BJ (cell line): Measurements from ENCODE around the gene ZHX3. TPM values are rescaled to one million over a fixed set of nuclear protein-coding genes. Genes with fewer than 3 reads are reported as not detected.

Experiments used
- CTCF ChIA-PET: fragments of 350-600 bp; formaldehyde crosslinking; extraction: SDS; loops from one replicate; lab custom pipeline; 2021; ENCODE audit warnings: antibody characterized with exemption, inconsistent platforms; lab: Yijun Ruan, JAX
- POLR2A ChIA-PET: fragments of 300-600 bp; sonication (Branson Sonifier 250); formaldehyde crosslinking; extraction: SDS; loops from one replicate; lab custom pipeline; 2021; ENCODE audit warnings: antibody characterized with exemption; lab: Charles Lee
- DNase-seq: peaks from one replicate; pipeline ENCODE4 v3.0.0-alpha.2; 2011; ENCODE audit warnings: low read depth
- H3K27me3 ChIP-seq: 2 replicates; pipeline ENCODE4 v1.6.0; 2011; ENCODE audit warnings: low read length; ENCODE audit not compliant: control insufficient read depth, insufficient read depth
- H3K36me3 ChIP-seq: 2 replicates; pipeline ENCODE4 v1.5.1; 2011; ENCODE audit warnings: low read length; ENCODE audit not compliant: control insufficient read depth, insufficient read depth
- H3K4me3 ChIP-seq: 2 replicates; pipeline ENCODE4 v1.5.1; 2011; ENCODE audit warnings: low read depth, mild to moderate bottlenecking, control low read depth, low read length
- polyA minus RNA-seq: library from RNA; depleted of rRNA, polyadenylated mRNA; stranded (reverse); fragments of >200 nt; gene quantifications from 2 replicates; pipeline ENCODE4 v1.2.3, GENCODE V29; 2011; rRNA and poly(A)+ RNA removed
- polyA plus RNA-seq: library from polyadenylated mRNA; depleted of rRNA; stranded (reverse); fragments of >200 nt; gene quantifications from 2 replicates; pipeline ENCODE4 v1.2.3, GENCODE V29; 2011; rRNA removed
- TF ChIP-seq, protein P1 (sequence below): IDR thresholded peaks from 2 replicates; pipeline ENCODE4 v1.5.1; 2011; ENCODE audit warnings: low read depth, mild to moderate bottlenecking, control low read depth, inconsistent platforms, low read length, moderate library complexity; ENCODE audit not compliant: insufficient read depth

The ZHX3 gene, protein sequence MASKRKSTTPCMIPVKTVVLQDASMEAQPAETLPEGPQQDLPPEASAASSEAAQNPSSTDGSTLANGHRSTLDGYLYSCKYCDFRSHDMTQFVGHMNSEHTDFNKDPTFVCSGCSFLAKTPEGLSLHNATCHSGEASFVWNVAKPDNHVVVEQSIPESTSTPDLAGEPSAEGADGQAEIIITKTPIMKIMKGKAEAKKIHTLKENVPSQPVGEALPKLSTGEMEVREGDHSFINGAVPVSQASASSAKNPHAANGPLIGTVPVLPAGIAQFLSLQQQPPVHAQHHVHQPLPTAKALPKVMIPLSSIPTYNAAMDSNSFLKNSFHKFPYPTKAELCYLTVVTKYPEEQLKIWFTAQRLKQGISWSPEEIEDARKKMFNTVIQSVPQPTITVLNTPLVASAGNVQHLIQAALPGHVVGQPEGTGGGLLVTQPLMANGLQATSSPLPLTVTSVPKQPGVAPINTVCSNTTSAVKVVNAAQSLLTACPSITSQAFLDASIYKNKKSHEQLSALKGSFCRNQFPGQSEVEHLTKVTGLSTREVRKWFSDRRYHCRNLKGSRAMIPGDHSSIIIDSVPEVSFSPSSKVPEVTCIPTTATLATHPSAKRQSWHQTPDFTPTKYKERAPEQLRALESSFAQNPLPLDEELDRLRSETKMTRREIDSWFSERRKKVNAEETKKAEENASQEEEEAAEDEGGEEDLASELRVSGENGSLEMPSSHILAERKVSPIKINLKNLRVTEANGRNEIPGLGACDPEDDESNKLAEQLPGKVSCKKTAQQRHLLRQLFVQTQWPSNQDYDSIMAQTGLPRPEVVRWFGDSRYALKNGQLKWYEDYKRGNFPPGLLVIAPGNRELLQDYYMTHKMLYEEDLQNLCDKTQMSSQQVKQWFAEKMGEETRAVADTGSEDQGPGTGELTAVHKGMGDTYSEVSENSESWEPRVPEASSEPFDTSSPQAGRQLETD
- polyA plus RNA-seq (23.9 and 27.1 TPM in 2 replicates), polyA minus RNA-seq (56.7 and 57.2 TPM in 2 replicates)

DNA sequence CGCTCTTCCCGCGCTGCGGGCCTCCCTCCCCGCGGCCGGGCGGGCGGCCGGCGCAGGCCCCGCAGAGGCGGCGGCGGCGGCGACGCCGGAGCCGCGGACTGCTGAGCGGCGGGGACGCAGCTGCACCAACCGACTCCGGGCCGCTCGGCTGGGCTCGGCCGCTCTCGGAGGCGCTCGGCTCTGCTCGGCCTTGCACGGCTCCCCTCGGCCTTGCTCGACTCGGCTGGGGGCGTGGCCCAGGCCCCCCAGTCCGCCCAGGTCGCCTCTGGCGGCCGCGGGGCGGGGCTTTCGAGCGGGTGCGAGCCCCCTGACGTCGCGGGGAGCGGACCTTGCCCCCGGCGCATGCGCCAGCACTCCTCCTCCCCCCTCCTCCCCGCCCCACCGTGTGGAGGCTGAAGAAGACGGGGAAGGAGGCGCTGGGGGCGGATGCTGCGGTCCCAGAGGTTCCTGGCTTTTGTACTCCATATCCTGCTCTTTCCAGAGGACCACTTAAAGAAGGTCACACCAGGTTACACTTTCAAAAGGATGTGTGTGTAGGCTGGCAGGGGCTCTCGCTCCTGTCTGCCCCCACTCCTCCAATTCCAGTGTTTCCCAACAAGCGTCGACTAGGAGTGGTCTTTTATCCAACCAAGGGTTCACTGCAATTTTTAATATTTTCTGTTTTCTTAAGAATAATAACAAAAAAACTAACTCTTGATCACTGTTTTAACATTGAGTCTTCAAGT is at the start of gene ZHX3:
Gene ZHX3, minus strand, starts transcription at position 186 of the 725 bp plus-strand sequence. CDS start 112,815 bp downstream, outside the sequence.
- no peaks in the 10 kb centered on the region for H3K27me3 ChIP-seq
- TF ChIP-seq, protein P1, sequence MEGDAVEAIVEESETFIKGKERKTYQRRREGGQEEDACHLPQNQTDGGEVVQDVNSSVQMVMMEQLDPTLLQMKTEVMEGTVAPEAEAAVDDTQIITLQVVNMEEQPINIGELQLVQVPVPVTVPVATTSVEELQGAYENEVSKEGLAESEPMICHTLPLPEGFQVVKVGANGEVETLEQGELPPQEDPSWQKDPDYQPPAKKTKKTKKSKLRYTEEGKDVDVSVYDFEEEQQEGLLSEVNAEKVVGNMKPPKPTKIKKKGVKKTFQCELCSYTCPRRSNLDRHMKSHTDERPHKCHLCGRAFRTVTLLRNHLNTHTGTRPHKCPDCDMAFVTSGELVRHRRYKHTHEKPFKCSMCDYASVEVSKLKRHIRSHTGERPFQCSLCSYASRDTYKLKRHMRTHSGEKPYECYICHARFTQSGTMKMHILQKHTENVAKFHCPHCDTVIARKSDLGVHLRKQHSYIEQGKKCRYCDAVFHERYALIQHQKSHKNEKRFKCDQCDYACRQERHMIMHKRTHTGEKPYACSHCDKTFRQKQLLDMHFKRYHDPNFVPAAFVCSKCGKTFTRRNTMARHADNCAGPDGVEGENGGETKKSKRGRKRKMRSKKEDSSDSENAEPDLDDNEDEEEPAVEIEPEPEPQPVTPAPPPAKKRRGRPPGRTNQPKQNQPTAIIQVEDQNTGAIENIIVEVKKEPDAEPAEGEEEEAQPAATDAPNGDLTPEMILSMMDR: no peak
- CTCF ChIA-PET: interaction anchor here (1.0 to 1.7 kb wide), 2 partner anchors 22 to 145 kb away, joined by 3 to 11 read pairs; partner anchors contain the start of gene LPIN3
- H3K4me3 ChIP-seq: peak within 1 kb of the TSS; percentile 72
- DNase-seq: peak; percentile 73
- POLR2A ChIA-PET: interaction anchor here (0.6 to 1.1 kb wide), 2 partner anchors 12 to 292 kb away, joined by 6 read pairs; no protein-coding TSS in a partner anchor
- H3K36me3 ChIP-seq: no peaks in the 10 kb centered on the region

DNA sequence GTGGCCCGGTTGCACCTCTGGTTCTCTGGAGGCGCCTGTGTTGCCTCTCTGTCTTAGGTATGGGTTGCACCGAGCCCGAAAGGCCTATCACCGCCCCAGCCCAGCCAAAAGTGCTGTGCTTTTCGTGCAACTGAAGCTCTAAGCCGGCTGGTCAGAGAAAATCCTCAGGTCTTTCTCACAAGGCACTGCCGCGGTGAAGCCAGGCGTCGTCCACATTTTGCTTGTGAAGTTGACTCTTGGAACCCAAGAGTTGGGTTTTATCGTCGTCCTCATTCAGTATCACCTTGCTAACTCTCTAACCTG is 49.8 kb upstream of the ZHX3 start:
- ChIA-PET POLR2A (no interaction called here), CTCF (no interaction called here)
- H3K27me3 ChIP-seq: peaks cover 50% of the 10 kb centered on the region
- no peak for DNase-seq
- H3K4me3 ChIP-seq: no peak overlapping the region
- TF ChIP-seq, protein P1: no peak
- H3K36me3 ChIP-seq: no peaks in the 10 kb centered on the region

DNA sequence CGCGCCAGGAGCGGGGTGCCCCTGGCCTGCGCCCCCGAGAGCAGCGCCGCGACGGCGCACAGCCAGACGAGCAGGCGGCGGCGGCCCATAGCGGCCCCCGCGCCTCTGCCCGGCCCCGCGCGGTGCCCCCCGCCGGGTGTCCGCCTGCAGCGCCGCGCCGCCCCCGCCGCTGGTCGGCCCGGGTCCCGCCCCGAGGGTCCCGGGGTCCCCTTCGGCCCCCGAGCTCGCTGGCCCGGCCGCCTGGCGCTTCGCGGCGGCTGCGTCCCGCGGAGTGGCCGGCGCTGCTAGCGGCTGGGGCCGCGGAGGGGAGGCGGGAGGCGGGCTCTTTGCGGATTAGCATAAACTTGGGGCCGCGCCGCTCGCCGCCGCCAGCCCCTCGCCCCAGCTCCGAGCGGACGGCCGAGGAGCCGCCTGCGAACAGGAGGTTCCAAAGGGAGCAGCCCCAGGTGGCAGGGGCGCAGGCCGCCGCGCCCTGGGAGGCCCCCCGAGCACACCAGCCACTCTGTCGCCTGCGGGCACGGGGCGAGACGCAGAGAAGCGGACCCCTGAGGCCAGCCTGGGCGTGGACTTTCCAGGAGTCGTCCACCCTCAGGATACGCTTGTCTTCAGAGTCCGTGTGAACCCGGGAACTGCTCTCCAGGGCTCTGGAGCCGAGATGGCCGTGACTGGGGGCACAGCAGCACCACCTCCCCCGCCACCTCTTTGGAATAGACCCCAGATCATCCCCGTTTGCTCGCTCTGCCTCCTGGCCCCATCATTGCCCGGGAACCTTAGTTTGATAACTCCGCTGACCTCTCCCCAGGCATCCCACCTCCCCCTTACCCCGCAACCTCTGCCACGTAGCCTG is 49.2 kb upstream of the ZHX3 start, which contains the start of gene EMILIN3:
Gene EMILIN3, minus strand, starts transcription at position 273 of the 847 bp plus-strand sequence. Its CDS starts 184 bp downstream, at position 89.
- DNase-seq: no peak

More for the DNA sequence above, 49.2 kb upstream of the ZHX3 start, which contains the start of gene EMILIN3:
- TF ChIP-seq, protein P1: no peak
- Histone ChIP-seq H3K36me3 (no peaks in the 10 kb centered on the region), H3K4me3 (peak within 1 kb of the TSS; percentile 6; the same call in 1 of the 2 replicates), H3K27me3 (peaks cover 48% of the 10 kb centered on the region)
- ChIA-PET CTCF (interaction anchor here (1.4 kb wide), 1 partner anchor 43 kb away, joined by 3 read pairs; no protein-coding TSS in a partner anchor), POLR2A (no interaction called here)
